NCI-H82 treated with DMSO at 0.1 percent for 48 hours (cell line): Measurements from ENCODE around the gene PIEZO2.

Experiments used
- DNase-seq: peaks from one replicate; lab custom pipeline; 2025; ENCODE audit not compliant: unreplicated experiment; lab: John Stamatoyannopoulos, UW

The PIEZO2 gene

GRCh38 chr18:11113937-11114336 lies 35.4 kb downstream of the PIEZO2 start:
- no peak for DNase-seq

GRCh38 chr18:11113046-11113548 lies 36.3 kb downstream of the PIEZO2 start:
- DNase-seq: no peak

GRCh38 chr18:11112286-11112685 lies 37.1 kb downstream of the PIEZO2 start:
- no peak for DNase-seq

- DNase-seq: no peak
Observed at GRCh38 chr18:11110509-11110908, 38.9 kb downstream of the PIEZO2 start.

- DNase-seq: no peak
Observed at GRCh38 chr18:11108947-11109346, 40.4 kb downstream of the PIEZO2 start.

- no peak for DNase-seq
Observed at GRCh38 chr18:11106894-11107293, 42.5 kb downstream of the PIEZO2 start.

GRCh38 chr18:11105463-11105862 lies 43.9 kb downstream of the PIEZO2 start:
- no peak for DNase-seq

- DNase-seq: no peak
Observed at GRCh38 chr18:11104307-11104706, 45.1 kb downstream of the PIEZO2 start.

GRCh38 chr18:11096839-11097750 lies 52.3 kb downstream of the PIEZO2 start:
- DNase-seq: no peak

GRCh38 chr18:11096411-11096810 lies 53.0 kb downstream of the PIEZO2 start:
- DNase-seq: no peak

GRCh38 chr18:11095674-11096293 lies 53.6 kb downstream of the PIEZO2 start:
- DNase-seq: no peak

- no peak for DNase-seq
Observed at GRCh38 chr18:11095211-11095610, 54.2 kb downstream of the PIEZO2 start.

- no peak for DNase-seq
Observed at GRCh38 chr18:11091746-11092145, 57.6 kb downstream of the PIEZO2 start.

GRCh38 chr18:11089931-11090715 lies 59.2 kb downstream of the PIEZO2 start:
- DNase-seq: no peak

- no peak for DNase-seq
Observed at GRCh38 chr18:11081009-11081532, 68.3 kb downstream of the PIEZO2 start.

- DNase-seq: no peak
Observed at GRCh38 chr18:11078491-11078890, 70.9 kb downstream of the PIEZO2 start.

- no peak for DNase-seq
Observed at GRCh38 chr18:11077548-11078187, 71.7 kb downstream of the PIEZO2 start.

- DNase-seq: no peak
Observed at GRCh38 chr18:11074889-11075288, 74.5 kb downstream of the PIEZO2 start.

GRCh38 chr18:11073971-11074370 lies 75.4 kb downstream of the PIEZO2 start:
- DNase-seq: no peak

- DNase-seq: no peak
Observed at GRCh38 chr18:11072632-11073031, 76.7 kb downstream of the PIEZO2 start.

GRCh38 chr18:11071300-11071699 lies 78.1 kb downstream of the PIEZO2 start:
- DNase-seq: no peak
